Colonic mucosa (tissue), 4 donors: ENCODE measurements around the gene DRC3. TPM values are rescaled to one million over a fixed set of nuclear protein-coding genes. Genes with fewer than 3 reads are reported as not detected.
A peak's percentile ranks its signal among the peaks of the same experiment; 100 is the strongest.

Experiments
- DNase-seq: peaks from one replicate; pipeline ENCODE4 v3.0.0-alpha.2; 2020
- H3K27ac ChIP-seq: fragments of 200-600 bp; one replicate; pipeline ENCODE4 v1.8.0; 2021
- H3K27me3 ChIP-seq: fragments of 200-600 bp; one replicate; pipeline ENCODE4 v1.8.0; 2021
- H3K36me3 ChIP-seq: fragments of 200-600 bp; one replicate; pipeline ENCODE4 v1.8.0; 2021
- H3K4me1 ChIP-seq: fragments of 200-600 bp; one replicate; pipeline ENCODE4 v1.8.0; 2021; ENCODE audit warnings: mild to moderate bottlenecking
- H3K4me3 ChIP-seq: fragments of 200-600 bp; one replicate; pipeline ENCODE4 v1.8.0; 2021
- H3K9ac ChIP-seq, 2 donors: one replicate each; pipeline ENCODE4 v1.7.0; 2013; ENCODE audit warnings: control low read depth in 2 of 2, low read depth in 2 of 2, low read length in 2 of 2
- H3K9me3 ChIP-seq: fragments of 200-600 bp; one replicate; pipeline ENCODE4 v1.8.0; 2021
- intact Hi-C: fragments of 100-400 bp; cut with DNase I; formaldehyde crosslinking; loops from one replicate; pipeline ENCODE4 v1.14.1; 2022
- total RNA-seq, 2 donors: library from RNA; stranded (reverse); fragmentation: NEBNext Ultra II Directional in 1 of 2; extraction: Animal tissue kit (Norgen Biotek cat#: 25700) in 1 of 2; gene quantifications; one replicate each; pipeline ENCODE4 v1.2.1, GENCODE V29; 2021
- TF ChIP-seq, protein P1 (sequence below): fragments of 200-600 bp; IDR thresholded peaks from one replicate; pipeline ENCODE4 v1.8.0; 2022; ENCODE audit warnings: antibody characterized with exemption, mild to moderate bottlenecking
- donor health status: healthy.
- donor health status: DM: no; HTN: no; CAD: no.
- donor health status: DM: no; HTN: no; CAD: no.

Gene DRC3
- total RNA-seq, 2 donors from 2014 or later = 0.79 to 1.1 TPM

DNA sequence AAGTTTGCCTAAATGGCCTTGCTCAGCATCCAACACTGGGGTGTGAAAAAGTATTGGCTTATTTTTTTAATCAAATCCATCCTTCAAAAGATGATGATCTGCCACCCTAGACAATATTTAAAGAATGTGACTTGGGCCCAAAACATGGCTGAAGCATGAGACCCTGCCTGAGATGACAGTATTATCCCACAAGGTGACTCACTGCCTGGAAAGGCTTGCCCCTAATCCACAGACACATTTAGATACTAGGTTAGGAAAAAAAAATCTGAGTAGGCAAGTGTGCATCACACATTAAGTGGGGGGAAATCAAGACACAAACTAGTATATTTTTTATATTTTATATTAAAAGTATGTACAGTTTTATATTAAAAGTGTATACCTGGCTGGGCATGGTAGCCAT lies 38.9 kb upstream of the DRC3 start:
- intact Hi-C loops = no loop called here
- H3K4me3 ChIP-seq = no peak overlapping the region
- no peak overlapping the region for H3K9ac ChIP-seq
- no peak overlapping the region for H3K27ac ChIP-seq
- no peaks in the 10 kb centered on the region for H3K9me3 ChIP-seq
- no peaks in the 10 kb centered on the region for H3K36me3 ChIP-seq
- no peak for DNase-seq
- H3K27me3 ChIP-seq = no peaks in the 10 kb centered on the region
- TF ChIP-seq, protein P1, sequence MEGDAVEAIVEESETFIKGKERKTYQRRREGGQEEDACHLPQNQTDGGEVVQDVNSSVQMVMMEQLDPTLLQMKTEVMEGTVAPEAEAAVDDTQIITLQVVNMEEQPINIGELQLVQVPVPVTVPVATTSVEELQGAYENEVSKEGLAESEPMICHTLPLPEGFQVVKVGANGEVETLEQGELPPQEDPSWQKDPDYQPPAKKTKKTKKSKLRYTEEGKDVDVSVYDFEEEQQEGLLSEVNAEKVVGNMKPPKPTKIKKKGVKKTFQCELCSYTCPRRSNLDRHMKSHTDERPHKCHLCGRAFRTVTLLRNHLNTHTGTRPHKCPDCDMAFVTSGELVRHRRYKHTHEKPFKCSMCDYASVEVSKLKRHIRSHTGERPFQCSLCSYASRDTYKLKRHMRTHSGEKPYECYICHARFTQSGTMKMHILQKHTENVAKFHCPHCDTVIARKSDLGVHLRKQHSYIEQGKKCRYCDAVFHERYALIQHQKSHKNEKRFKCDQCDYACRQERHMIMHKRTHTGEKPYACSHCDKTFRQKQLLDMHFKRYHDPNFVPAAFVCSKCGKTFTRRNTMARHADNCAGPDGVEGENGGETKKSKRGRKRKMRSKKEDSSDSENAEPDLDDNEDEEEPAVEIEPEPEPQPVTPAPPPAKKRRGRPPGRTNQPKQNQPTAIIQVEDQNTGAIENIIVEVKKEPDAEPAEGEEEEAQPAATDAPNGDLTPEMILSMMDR = no peak
- peaks cover 9% of the 10 kb centered on the region for H3K4me1 ChIP-seq

DNA sequence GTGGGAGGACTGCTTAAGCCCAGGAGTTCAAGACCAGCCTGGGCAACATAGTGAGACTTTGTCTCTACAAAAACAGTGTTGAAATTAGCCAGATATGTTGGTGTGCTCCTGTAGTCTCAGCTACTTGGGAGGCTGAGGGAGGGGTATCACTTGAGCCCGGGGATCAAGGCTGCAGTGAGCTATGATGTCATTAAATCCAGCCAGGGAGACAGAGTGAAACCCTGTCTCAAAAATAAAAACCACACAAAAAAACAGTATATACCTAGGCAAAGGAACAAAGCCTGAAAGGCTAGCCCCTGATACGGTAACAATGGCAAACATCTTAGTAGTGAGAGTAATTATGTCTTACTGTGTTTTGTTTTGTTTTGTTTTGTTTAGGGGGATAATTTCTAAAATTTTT lies 38.4 kb upstream of the DRC3 start:
- Histone ChIP-seq H3K4me1 (peaks cover 9% of the 10 kb centered on the region), H3K4me3 (no peak overlapping the region), H3K27ac (no peak overlapping the region), H3K9ac (no peak overlapping the region), H3K36me3 (no peaks in the 10 kb centered on the region), H3K9me3 (no peaks in the 10 kb centered on the region), H3K27me3 (no peaks in the 10 kb centered on the region)
- intact Hi-C loops = no loop called here
- TF ChIP-seq, protein P1 = no peak
- DNase-seq = no peak

DNA sequence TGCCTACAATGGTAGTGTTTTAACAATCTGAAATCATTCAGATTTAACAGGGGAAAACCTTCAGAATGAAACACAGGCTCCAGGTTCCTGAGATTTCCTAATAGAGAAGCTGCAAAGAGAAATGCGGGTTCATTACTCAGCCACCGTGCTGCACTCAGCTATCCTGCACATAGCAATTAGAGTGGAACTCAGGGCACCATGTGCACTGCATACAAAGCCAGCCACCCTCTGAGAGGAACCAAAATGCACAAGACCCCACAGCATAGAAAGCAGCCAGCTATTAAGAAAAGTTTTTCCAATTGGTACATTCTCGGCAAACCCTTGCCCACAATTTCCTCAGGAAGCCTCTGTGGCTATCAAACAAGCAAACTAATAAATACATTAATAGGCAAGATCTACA lies 37.9 kb upstream of the DRC3 start:
- no peak overlapping the region for H3K9ac ChIP-seq
- no peaks in the 10 kb centered on the region for H3K27me3 ChIP-seq
- intact Hi-C loops = no loop called here
- no peaks in the 10 kb centered on the region for H3K36me3 ChIP-seq
- H3K4me3 ChIP-seq = no peak overlapping the region
- DNase-seq = no peak
- H3K27ac ChIP-seq = no peak overlapping the region
- TF ChIP-seq, protein P1 = no peak
- H3K9me3 ChIP-seq = no peaks in the 10 kb centered on the region
- peaks cover 9% of the 10 kb centered on the region for H3K4me1 ChIP-seq

DNA sequence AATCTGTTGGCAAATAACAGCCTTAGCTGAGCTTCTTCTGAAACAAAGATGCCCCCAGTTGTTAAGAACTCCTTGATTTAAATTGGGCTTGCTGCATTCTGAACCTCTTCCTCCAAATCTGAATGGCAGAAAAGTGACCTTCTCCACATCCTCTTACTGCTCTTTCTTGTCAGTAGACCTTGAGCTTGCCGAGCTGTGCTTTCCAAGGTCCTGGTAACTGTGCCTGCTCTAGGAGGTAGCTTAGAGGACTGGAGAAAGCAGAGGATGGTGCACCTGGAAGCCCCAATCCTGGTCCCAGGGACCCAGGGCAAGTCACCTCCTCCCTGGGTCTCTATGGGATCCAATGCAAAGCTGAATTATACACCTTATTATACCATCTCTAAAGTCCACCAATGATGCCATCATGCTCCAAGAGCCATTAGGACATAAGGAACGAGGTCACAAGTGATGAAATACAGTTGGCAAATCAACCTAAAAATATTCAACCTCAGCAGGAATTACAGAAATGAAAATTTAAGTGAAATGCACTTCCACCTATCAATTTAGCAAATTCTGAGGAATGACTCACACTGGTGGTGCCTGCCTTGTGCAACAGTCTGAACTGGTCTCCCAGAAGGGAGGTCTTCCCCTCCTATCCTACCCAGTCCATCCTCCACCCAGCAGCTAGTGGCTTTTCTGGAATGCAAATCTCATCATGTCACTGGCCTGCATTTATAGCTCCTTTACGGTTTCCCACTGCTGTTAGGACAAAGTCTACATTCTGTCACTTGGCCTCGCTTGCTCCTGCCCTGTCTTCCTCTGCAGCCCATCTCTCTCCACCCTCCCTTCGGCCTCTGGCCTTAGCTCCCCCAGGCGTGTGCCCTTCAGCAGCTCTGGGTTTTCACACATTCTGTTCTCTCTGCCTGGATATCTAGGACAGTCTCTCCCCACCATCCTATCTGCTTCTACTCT lies 37.1 kb upstream of the DRC3 start:
- Histone ChIP-seq H3K27me3 (no peaks in the 10 kb centered on the region), H3K36me3 (no peaks in the 10 kb centered on the region), H3K9ac (peak overlapping the region in 1 of 2 donors; percentile 38), H3K4me1 (peaks cover 9% of the 10 kb centered on the region), H3K4me3 (no peak overlapping the region), H3K27ac (peak overlapping the region; percentile 73), H3K9me3 (no peaks in the 10 kb centered on the region)
- TF ChIP-seq, protein P1 = no peak
- intact Hi-C loops = no loop called here
- peak; percentile 72 for DNase-seq

DNA sequence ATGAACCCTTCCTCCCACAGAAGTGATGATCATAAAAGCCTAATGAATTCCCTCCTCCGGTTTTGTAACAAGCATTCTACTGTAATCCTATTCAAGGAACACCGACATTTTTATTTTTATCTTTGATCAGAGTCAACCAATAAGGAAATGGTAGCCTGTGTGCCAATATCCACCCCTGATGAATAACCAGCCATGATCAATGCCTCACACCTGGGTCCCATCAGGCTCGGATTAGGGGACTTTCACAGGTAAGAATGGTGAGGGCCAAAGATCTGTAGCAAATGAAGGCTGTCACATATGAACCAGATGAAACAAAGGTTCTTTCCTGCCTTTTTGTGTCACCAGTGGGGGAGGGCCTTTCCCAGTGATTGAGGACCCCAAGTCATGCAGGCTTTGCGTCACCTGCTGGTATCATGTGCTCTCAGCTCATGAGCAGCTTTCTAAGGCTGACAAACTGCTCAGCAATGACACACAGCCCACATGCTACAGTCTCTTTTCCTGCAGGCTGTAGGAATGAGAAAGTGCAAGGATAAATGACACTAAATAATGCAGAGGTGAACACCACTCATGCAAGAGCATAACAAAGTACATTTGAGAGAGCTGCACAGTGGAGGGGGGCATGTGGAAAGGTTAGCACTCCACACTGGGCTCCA lies 35.3 kb upstream of the DRC3 start:
- TF ChIP-seq, protein P1 = no peak
- intact Hi-C loops = no loop called here
- Histone ChIP-seq H3K4me1 (peaks cover 9% of the 10 kb centered on the region), H3K36me3 (no peaks in the 10 kb centered on the region), H3K27me3 (no peaks in the 10 kb centered on the region), H3K9ac (no peak overlapping the region), H3K9me3 (no peaks in the 10 kb centered on the region), H3K27ac (peak overlapping the region; percentile 72), H3K4me3 (no peak overlapping the region)
- DNase-seq = no peak
